GM12875 (cell line): ENCODE results near the gene FNDC3B.

Experiments used
- H3K4me3 ChIP-seq: one replicate; pipeline ENCODE4 v1.5.1; 2011; ENCODE audit warnings: low read depth, low read length, control low read depth
- CTCF ChIP-seq: IDR thresholded peaks from 2 replicates; pipeline ENCODE4 v1.5.1; 2011; ENCODE audit warnings: low read depth, mild to moderate bottlenecking, control low read depth, inconsistent platforms, low read length, moderate library complexity, borderline replicate concordance; ENCODE audit not compliant: insufficient read depth

Gene FNDC3B

GRCh38 chr3:172057059-172057458 lies 17.7 kb downstream of the FNDC3B start:
- no peak overlapping the region for H3K4me3 ChIP-seq
- TF ChIP-seq CTCF: no peak

GRCh38 chr3:172057624-172058327 lies 18.4 kb downstream of the FNDC3B start:
- TF ChIP-seq CTCF: no peak
- no peak overlapping the region for H3K4me3 ChIP-seq

DNA sequence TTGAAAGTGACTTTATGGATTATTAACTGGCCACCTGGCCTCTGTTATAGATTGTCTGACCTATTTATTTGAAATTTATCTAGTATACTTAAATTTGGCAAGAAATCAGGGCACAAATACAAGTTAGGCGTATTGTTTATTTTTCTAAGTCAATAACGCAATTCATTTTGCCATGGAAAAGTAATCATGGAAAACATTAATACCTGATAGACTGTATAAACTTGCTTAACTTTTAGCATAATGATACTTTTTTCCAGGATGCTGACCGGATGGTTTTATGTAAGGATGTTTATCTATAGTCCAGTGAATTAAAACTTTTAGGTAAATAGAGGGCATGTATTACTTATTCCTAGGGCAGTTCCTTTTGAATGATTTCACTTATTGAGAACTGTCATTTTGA lies 20.2 kb downstream of the FNDC3B start:
- no peak for TF ChIP-seq CTCF
- no peak overlapping the region for H3K4me3 ChIP-seq

GRCh38 chr3:172060234-172060633 lies 20.9 kb downstream of the FNDC3B start:
- no peak overlapping the region for H3K4me3 ChIP-seq
- no peak for TF ChIP-seq CTCF

GRCh38 chr3:172061724-172062184 lies 22.4 kb downstream of the FNDC3B start:
- TF ChIP-seq CTCF: no peak
- no peak overlapping the region for H3K4me3 ChIP-seq

DNA sequence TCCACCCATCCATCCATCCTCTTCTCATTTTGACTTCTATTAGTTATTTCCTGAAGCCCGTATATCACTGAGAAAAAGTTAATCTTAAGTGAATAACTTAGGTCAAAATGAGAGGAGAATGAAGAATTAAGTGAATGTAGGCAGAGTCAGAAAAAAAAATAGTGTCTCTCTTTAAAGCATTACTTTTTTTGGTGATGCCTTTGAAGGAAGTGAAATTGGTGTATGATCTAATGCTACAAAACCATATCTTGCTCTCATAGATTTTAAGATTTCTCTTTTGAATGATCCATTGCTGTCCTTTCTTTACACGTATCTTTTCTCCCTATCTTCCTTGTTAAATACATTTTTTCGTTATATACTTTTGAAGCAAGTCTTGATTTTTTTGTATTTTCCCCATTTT lies 23.4 kb downstream of the FNDC3B start:
- no peak for TF ChIP-seq CTCF
- no peak overlapping the region for H3K4me3 ChIP-seq
